Subcutaneous adipose tissue (tissue), 4 donors: ENCODE results near the gene MVD. TPM values are rescaled to one million over a fixed set of nuclear protein-coding genes. Genes with fewer than 3 reads are reported as not detected.

ENCODE experiments used
- total RNA-seq, 4 donors: library from RNA; depleted of rRNA; stranded (reverse); fragments of >200 nt; gene quantifications; one replicate each; pipeline ENCODE4 v1.1.0, GENCODE V29; 2016
- TF ChIP-seq, protein P1 (sequence below): fragments of 450-650 bp; IDR thresholded peaks from one replicate; pipeline ENCODE4 v1.5.1; 2016; ENCODE audit warnings: low read depth, mild to moderate bottlenecking, control low read depth, antibody characterized with exemption, moderate library complexity

The MVD gene
- total RNA-seq, 4 donors from 2014 or later, result 10.1 to 23.4 (median 16.9) TPM

- TF ChIP-seq, protein P1, sequence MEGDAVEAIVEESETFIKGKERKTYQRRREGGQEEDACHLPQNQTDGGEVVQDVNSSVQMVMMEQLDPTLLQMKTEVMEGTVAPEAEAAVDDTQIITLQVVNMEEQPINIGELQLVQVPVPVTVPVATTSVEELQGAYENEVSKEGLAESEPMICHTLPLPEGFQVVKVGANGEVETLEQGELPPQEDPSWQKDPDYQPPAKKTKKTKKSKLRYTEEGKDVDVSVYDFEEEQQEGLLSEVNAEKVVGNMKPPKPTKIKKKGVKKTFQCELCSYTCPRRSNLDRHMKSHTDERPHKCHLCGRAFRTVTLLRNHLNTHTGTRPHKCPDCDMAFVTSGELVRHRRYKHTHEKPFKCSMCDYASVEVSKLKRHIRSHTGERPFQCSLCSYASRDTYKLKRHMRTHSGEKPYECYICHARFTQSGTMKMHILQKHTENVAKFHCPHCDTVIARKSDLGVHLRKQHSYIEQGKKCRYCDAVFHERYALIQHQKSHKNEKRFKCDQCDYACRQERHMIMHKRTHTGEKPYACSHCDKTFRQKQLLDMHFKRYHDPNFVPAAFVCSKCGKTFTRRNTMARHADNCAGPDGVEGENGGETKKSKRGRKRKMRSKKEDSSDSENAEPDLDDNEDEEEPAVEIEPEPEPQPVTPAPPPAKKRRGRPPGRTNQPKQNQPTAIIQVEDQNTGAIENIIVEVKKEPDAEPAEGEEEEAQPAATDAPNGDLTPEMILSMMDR, result no peak
Measured at GRCh38 chr16:88700322-88700635, 37.4 kb upstream of the MVD start.

- TF ChIP-seq, protein P1, result no peak
Measured at GRCh38 chr16:88699180-88699579, 36.3 kb upstream of the MVD start.

- TF ChIP-seq, protein P1, result no peak
Measured at GRCh38 chr16:88698646-88699045, 35.8 kb upstream of the MVD start.

DNA sequence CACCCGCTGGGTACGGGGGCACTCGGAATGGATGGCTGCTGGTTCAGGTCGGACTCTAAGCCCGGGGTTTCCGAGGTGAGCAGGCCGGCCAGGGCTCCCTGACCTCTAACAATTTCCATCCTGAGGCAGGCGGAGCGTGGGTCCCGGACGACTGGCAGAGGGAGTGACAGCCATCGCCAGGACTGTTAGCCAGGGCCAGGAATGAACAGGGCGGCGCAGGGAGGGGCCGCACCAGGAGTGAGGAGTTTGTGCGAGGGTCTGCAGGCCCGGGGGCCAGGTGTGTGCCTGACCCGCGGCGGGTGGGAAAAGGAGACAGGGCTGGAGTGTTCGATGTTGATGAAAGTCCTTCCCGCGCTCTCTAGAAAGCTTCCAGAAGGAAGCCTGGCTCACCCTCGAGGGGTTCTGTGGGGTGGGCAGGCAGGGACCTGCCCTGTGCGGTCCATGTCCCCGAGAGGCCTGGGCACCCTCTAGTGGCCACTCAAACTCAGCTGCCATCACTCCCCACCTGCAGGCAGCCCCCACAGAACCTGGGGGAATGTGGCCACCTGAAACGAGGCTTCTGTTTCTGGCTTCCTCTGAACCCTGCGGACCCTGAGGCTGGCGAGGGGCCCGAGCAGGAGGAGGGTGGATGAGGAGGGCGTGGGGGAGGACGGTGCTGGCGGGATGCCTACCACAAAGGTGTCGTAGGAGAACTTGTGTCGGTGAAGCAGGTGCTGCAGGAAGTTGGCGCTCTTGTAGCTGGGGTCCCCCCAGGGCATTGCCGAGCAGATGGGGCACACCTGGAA is 35.1 kb upstream of the MVD start:
- TF ChIP-seq, protein P1, result no peak

DNA sequence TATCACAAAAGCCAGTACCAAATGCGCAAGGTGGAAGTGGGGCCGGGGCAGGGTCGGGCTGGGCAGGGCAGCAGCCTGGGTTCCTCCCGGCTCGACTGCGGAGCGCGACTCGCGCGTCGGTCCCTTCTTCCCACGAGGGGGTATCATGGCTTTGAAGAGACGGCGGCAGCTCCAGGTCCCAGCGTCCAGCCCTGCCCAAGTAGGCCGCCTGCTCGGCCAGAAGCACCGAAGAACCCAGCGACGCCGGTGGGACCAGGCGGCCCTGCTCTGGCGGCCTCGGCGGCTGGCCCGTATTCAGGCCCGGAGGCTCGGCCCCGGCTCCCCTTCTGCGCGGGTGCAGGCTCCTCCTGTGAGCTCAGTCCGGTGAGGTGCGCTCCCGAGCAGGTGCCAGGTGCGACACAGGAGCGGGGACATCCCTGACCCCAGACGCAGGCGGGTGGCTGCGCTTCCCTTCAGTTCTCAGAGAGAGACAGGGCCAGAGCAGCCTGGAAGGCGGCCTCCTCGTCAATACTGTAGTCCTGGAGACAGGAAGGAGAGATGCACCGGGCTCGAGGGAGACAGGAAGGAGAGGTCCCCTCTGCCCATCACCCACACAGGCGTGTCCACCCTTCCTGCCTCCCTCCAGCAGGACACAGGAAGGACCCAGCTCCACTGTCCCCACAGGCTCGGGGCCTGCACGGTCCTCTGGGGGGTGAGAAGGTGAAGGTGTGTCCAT is 34.4 kb upstream of the MVD start:
- TF ChIP-seq, protein P1, result no peak

DNA sequence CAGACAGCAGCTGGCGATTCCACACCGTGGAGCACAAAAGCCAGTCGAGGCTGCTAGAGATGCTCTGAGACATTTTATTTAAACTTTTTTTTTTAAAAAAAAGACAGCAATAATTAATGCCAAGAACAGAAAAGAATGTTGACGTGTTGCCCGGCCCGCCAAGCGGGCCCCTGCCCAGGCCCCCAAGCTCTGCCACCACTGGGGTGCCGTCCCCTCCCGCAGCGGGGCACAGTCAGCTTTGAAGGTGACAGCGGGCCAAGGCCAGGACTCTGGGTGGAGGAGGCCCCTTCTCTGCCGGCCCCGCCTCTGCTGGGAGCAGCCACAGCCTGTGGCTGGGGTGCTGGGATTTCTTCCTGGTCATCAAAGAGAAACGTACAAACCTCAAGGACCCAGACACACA is 33.5 kb upstream of the MVD start:
- TF ChIP-seq, protein P1, result no peak

DNA sequence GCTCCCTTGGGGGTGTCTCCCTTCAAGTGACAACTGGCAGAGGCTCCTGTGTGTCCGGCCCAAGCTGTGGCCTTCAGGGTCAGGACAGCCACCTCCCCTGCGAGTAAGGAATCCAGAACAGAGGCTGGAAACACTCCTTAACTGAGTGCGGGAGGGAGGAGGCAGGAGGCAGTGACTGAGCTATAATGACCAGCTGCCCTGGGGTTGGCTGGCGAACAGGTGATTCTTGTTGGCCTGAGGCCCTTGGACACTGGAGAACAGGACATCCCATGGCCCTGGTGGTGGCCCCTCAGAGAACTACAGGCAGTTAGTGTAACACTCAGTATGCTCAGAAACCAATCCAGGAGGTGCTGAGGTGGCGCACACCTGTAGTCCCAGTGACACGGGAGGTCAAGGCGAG is 32.9 kb upstream of the MVD start:
- TF ChIP-seq, protein P1, result no peak
